CD4-positive, alpha-beta T cell treated with Interleukin-4 for 1 hour (primary cell): Measurements from ENCODE around the gene KISS1.

Source experiments
- DNase-seq, 2 donors: peaks; one replicate each; pipeline ENCODE4 v3.0.0-alpha.2; 2020 to 2022

KISS1 gene

DNA sequence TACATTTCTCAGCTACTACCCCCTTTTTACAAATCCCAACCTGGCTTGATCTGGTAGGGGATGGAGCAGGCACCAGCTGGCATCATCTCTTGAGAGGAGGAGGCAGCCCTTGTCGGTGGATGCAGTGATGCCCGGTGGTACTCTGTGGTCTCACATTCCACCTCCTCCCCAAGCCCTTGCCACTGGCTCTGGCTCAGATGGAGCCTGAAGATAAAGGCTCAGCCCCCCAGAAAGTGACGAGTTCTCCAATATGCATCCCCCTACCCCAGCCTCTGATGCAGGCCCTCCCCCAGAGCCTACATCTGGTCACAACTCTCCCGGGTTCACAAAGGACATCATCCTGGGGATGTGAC, 21.3 kb upstream of the KISS1 start:
- no peak for DNase-seq

GRCh38 chr1:204216880-204217647, 20.8 kb upstream of the KISS1 start:
- DNase-seq: no peak

DNA sequence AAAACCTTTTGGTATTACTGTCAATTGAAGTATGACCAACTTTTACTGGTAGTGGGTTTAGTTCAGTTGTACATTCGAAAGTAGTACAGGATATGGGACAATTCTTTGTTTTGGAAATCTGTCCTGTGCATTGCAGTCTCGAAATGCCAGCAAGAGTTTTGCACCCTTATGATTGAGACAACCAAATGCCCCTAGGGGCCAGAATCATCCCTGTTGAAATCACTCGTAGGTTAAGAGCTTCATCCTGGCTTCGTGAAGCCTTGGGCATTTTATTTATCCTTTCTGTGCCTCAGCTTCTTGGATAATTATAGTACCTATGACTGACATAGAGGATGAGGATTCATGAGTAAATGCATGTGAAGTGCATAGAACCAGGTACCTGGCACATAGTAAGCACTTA, 19.9 kb upstream of the KISS1 start:
- no peak for DNase-seq

- DNase-seq: peak; percentile 24 to 29
Measured at GRCh38 chr1:204213668-204214662, 17.7 kb upstream of the KISS1 start, which contains the start of gene GOLT1A. TSS of gene GOLT1A (minus strand) at chr1:204213988. CDS start at chr1:204213906, 82 bp downstream.

GRCh38 chr1:204212715-204213114, 16.4 kb upstream of the KISS1 start:
- DNase-seq: no peak

- DNase-seq: no peak
Measured at GRCh38 chr1:204211046-204211445, 14.8 kb upstream of the KISS1 start.

DNA sequence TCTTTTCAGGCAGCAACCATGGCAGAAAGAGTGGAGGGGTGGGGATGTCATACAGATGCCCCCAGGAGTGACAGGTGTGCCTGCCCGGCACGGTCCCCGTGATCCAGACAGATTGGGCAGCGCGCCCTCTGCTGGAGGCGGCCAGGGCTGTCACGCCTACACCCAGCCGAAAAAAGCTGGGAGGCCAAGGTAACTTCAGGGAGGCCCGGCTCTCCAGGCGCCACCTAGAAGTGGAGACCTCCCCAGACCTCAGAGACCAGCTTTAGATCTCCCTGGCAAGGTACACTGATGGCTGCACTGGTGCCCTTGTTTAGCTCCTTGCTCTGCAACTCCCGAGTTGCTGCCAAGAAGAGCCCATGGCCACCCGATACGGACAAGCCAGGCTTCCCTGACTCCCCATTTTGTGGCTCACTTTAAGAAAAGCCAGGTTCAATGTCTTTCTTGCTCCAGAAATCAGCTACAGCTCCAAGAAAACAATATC, 10.9 kb upstream of the KISS1 start:
- DNase-seq: peak; percentile 57 to 62

DNA sequence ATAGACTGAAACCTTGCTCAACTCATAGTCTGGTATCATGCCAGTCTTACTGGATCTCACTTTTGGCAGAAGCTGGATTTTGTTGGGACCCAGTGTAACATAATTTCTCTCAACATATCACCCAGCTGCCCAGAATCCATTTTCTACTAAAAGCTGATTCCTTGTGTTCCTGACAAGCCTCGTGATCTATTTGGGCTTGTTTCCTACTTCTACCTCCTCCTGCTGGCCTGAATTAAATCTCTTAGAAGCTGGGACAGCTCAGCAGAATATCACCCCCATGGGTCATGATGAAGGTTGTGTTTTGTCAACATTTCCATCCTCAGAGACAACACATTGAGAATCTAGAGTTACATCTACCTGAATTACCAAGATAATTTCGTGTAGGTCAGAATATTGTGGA, 9.8 kb upstream of the KISS1 start:
- DNase-seq: no peak

DNA sequence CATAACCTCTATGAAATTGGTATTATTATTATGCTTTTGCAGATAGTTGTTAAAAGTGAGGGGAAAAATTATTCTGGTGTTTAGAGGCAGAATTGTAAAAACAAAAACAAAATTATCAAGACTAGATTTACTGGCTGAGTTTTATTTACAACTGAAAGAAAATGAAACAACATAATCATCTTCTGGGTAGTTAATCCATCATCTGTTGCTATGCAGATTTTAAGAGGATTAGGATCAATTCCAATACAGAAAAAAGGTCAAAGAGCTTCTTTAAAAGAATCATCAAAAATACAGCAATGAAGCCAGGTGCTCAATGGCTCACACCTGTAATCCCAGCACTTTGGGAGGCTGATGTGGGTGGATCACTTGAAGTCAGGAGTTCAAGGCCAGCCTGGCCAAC, 9.2 kb upstream of the KISS1 start:
- no peak for DNase-seq

DNA sequence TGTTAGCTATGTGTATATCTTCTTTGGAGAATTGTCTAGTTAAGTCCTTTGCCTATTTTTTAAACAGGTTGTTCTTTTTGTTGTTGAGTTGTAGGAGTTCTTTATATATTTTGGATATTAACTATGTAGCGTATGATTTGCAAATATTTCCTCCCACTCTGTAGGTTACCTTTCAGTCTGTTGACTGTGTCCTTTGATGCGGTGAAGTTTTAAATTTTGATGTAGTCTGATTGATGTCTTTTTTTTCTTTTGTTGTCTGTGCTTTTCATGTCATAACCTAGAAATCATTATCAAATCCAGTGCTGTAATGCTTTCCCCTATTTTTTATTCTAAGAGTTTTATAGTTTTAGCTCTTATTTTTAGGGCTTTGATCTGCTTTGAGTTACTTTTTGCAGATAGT, 8.7 kb upstream of the KISS1 start:
- no peak for DNase-seq

GRCh38 chr1:204203206-204203767, 7.0 kb upstream of the KISS1 start:
- no peak for DNase-seq

DNA sequence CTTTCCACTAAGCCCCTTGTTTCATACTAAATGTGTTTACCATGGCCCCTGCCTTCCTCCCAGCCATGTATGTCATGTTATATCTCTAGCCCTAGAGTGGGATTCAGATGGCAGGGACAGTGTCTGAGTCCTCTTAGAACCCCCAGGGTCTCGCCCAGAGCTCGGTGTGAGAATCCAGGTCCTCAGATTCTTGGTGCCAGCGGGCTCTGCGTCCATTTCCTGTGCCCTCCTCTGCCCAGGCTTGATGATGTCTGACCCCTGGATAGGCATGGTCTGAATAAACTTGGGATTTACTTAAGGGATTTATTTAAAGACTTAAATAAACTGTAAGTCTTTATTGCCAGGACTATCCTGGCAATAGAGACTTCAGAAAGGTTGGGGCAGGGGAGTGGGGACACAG, 6.2 kb upstream of the KISS1 start:
- no peak for DNase-seq

- DNase-seq: no peak
Measured at GRCh38 chr1:204201348-204202040, 5.2 kb upstream of the KISS1 start.

DNA sequence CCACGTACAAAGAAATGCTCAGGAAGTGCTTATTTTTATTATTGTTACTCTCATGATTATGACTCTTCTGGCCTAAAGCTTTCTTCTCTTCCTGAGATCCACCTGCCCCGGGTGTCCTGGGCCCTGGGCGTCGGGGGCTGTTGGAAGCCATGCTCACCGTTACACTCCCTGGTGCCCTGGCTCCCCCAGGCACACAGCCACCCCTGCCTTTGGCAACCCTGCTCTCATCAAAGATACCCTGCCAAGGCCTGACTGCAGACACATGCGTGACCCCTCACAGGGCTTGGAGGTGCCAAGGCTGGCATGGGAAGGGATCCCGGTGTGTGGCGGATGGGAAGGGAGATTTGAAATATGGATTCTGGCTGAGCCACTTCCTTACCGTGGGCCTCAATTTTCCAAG, 3.3 kb upstream of the KISS1 start:
- DNase-seq: no peak

DNA sequence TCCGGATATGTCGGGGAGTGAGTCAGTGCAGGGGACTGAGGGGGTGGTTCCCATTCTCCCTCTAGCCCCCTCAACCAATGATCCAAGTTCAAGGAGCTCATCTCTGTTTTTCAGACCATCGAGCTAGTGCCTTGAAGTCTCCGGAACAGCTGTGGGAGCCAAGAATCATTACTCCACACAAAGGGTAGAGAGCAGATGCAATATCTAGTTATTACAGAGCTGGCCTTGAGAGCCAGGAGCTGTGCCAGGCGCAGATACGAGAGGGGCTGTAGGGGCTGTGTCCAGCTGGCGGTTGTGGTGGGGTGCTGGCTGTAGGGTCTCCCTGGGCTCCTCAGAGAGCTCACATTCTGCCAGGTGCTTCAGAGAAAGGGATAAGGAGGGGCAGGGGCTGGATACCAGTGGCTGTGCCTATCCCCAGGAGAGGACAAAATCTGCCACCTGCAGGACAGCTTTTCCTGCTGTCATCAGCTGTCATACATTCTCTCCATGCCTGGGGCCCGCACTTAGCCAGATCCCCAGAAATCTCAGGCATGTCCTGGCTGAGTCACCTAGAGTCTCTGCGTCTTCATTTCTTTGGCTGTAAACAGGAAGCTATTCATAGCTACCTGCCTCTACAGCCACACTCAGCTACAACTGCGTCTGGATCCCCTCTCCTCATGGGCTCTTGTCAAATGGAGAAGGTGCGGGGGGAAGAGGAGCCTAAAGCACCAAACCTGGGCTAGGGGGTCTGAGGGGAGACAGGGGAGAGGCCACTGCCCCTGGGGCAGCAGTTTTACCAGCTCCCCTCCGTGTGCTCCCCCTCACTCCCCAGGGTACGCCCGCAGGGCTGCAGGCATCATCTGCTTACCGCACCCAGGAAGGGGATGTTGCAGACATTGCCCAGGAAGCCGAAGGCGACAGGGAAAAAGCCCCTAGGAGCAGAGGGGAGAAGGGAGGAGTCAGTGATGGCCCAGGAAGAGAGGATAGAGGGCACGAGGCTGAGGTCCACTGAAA, 2.4 kb upstream of the KISS1 start:
- no peak for DNase-seq

GRCh38 chr1:204197068-204197467, 777 bp upstream of the KISS1 start:
- no peak for DNase-seq

GRCh38 chr1:204194771-204195170, 1.5 kb downstream of the KISS1 start:
- DNase-seq: no peak

DNA sequence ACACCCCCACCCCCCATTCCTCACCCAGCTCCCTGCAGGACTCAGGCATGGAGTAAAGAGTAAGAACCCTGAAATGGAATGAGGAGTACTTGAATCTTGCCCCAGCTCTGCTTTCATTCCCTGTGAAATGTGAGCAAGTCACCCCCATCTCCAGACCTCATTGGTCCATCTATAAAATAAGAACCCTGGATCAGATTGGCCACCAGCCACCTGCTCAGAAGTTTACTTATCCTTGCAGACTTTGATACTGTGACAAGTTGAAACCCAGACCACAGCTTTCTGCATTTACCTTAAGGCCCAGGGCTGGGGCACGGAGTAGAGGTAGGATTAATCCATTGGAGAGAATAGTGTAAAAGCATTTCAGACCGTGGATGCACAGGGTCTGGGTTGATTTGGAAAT, 2.2 kb downstream of the KISS1 start:
- no peak for DNase-seq

GRCh38 chr1:204192589-204193352, 3.5 kb downstream of the KISS1 start:
- no peak for DNase-seq

- DNase-seq: no peak
Measured at GRCh38 chr1:204192046-204192445, 4.2 kb downstream of the KISS1 start.

DNA sequence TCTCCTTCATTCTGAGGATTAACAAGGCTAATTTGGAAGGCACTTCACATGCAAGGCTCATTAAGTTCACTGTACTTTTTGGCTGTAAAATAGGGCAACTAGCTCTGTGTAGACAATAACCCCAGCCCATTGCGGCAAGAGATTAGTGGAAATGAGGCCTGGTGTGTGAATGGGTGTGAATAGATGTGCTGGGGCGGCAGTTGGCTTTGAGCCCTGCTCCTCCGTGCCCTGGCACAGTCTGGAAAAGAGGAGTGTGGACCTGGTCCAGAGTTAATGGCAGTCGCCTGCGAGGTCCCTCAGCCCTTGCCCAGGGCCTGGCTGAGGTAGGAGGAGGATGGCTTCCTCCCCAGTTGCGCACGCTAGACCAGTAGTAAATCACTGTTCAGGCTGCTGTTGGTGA, 4.8 kb downstream of the KISS1 start:
- no peak for DNase-seq
